Uterus (tissue), 4 donors: ENCODE data around the gene RMI2. TPM values are rescaled to one million over a fixed set of nuclear protein-coding genes. Genes with fewer than 3 reads are reported as not detected.

Experiments
- DNase-seq, 2 donors: peaks; one replicate each; pipeline ENCODE4 v3.0.0-alpha.2; 2019 to 2020
- H3K27ac ChIP-seq, 2 donors: fragments of 200-600 bp; sonication (generic); 1 replicate in 1 of 2; 2 replicates in 1 of 2; pipeline ENCODE4 v1.5.1; 2016 to 2018
- H3K27me3 ChIP-seq, 2 donors: fragments of 200-600 bp; sonication (generic); one replicate each; pipeline ENCODE4 v1.5.1; 2018 to 2019; ENCODE audit warnings: control low read depth in 1 of 2
- H3K36me3 ChIP-seq, 2 donors: fragments of 200-600 bp; sonication (generic); one replicate each; pipeline ENCODE4 v1.5.1; 2019; ENCODE audit warnings: control low read depth in 1 of 2
- H3K4me1 ChIP-seq, 2 donors: fragments of 200-600 bp; sonication (generic); one replicate each; pipeline ENCODE4 v1.5.1; 2018 to 2019; ENCODE audit warnings: control low read depth in 1 of 2
- H3K4me3 ChIP-seq, 2 donors: fragments of 200-600 bp; sonication (generic); 1 replicate in 1 of 2; 2 replicates in 1 of 2; pipeline ENCODE4 v1.5.1; 2018 to 2019; ENCODE audit warnings: mild to moderate bottlenecking in 1 of 2
- H3K9me3 ChIP-seq, 2 donors: fragments of 200-600 bp; sonication (generic); one replicate each; pipeline ENCODE4 v1.5.1; 2019; ENCODE audit warnings: control low read depth in 1 of 2
- CTCF ChIP-seq, 4 experiments: fragments of 200-600 bp in 2 of 4; fragments of 450-650 bp in 2 of 4; sonication (generic) in 2 of 4; IDR thresholded peaks; one replicate each; pipeline ENCODE4 v1.5.1; 2016 to 2019; ENCODE audit warnings: antibody characterized with exemption in 4 of 4, mild to moderate bottlenecking in 2 of 4, moderate library complexity in 1 of 4
- POLR2A ChIP-seq, 2 donors: fragments of 450-650 bp; IDR thresholded peaks; one replicate each; pipeline ENCODE4 v1.6.1; 2016; ENCODE audit warnings: antibody characterized with exemption in 2 of 2, mild to moderate bottlenecking in 1 of 2, moderate library complexity in 1 of 2
- intact Hi-C: fragments of 100-400 bp; cut with DNase I; formaldehyde crosslinking; loops from one replicate; pipeline ENCODE4 v1.15.1; 2023; ENCODE audit warnings: low total_unique reads
- total RNA-seq, 4 donors: library from RNA; depleted of rRNA in 3 of 4; stranded (reverse); fragments of >200 nt in 3 of 4; gene quantifications; one replicate each; pipeline versions ENCODE4 v1.1.0 to v1.2.4, GENCODE V29; 2014 to 2023
- donor health status: DM: yes; HTN: yes; CAD: no.

The RMI2 gene
- total RNA-seq, 4 donors from 2014 or later: 0.49 to 15.3 TPM; not detected in 2

GRCh38 chr16:11354407-11354732 is 9.1 kb downstream of the RMI2 start:
- H3K4me1 ChIP-seq: peaks cover 0 to 14% of the 10 kb centered on the region in 2 donors
- intact Hi-C loops: no loop called here
- TF ChIP-seq POLR2A (IDR thresholded peaks at IDR 0.05) (no peak), CTCF (IDR thresholded peaks at IDR 0.05) (no peak)

GRCh38 chr16:11354733-11355574 is 9.7 kb downstream of the RMI2 start:
- TF ChIP-seq CTCF (IDR thresholded peaks at IDR 0.05): no peak
- TF ChIP-seq POLR2A (IDR thresholded peaks at IDR 0.05): no peak
- H3K27me3 ChIP-seq: no peaks in the 10 kb centered on the region
- peak in 1 of 2 donors; percentile 50 for DNase-seq
- H3K27ac ChIP-seq: peak overlapping the region; percentile 67 to 68
- intact Hi-C loops: loop anchor here (5.0 kb wide), 1 partner anchor 98 kb away; the partner anchor contains the start of gene SOCS1
- H3K36me3 ChIP-seq: no peaks in the 10 kb centered on the region
- no peaks in the 10 kb centered on the region for H3K9me3 ChIP-seq
- no peak overlapping the region for H3K4me3 ChIP-seq
- peaks cover 0 to 8% of the 10 kb centered on the region in 2 donors for H3K4me1 ChIP-seq

More at GRCh38 chr16:11354407-11354732, 9.1 kb downstream of the RMI2 start:
- H3K36me3 ChIP-seq: no peaks in the 10 kb centered on the region
- no peak overlapping the region for H3K4me3 ChIP-seq
- H3K27me3 ChIP-seq: no peaks in the 10 kb centered on the region
- DNase-seq: no peak
- peak overlapping the region; percentile 67 to 68 for H3K27ac ChIP-seq
- no peaks in the 10 kb centered on the region for H3K9me3 ChIP-seq

- peak overlapping the region in 1 of 2 donors; percentile 68 for H3K27ac ChIP-seq
- intact Hi-C loops: loop anchor here (5.0 kb wide), 1 partner anchor 99 kb away; the partner anchor contains the start of gene SOCS1
- no peak for DNase-seq
Observed at GRCh38 chr16:11355862-11356261, 10.6 kb downstream of the RMI2 start.

GRCh38 chr16:11356573-11357331 is 11.5 kb downstream of the RMI2 start:
- no peak overlapping the region for H3K4me3 ChIP-seq
- H3K9me3 ChIP-seq: no peaks in the 10 kb centered on the region
- peak; percentile 35 to 57 (median 46) for TF ChIP-seq CTCF (IDR thresholded peaks at IDR 0.05)
- TF ChIP-seq POLR2A (IDR thresholded peaks at IDR 0.05): no peak
- H3K27ac ChIP-seq: peak overlapping the region in 1 of 2 donors; percentile 43
- peak; percentile 64 to 68 for DNase-seq
- H3K4me1 ChIP-seq: peaks cover 0 to 12% of the 10 kb centered on the region in 2 donors
- intact Hi-C loops: loop anchor here (5.0 kb wide), 1 partner anchor 99 kb away; the partner anchor contains the start of gene SOCS1
- H3K36me3 ChIP-seq: no peaks in the 10 kb centered on the region
- no peaks in the 10 kb centered on the region for H3K27me3 ChIP-seq

More at GRCh38 chr16:11355862-11356261, 10.6 kb downstream of the RMI2 start:
- Histone ChIP-seq H3K4me3 (no peak overlapping the region), H3K36me3 (no peaks in the 10 kb centered on the region), H3K9me3 (no peaks in the 10 kb centered on the region), H3K4me1 (peaks cover 0 to 6% of the 10 kb centered on the region in 2 donors), H3K27me3 (no peaks in the 10 kb centered on the region)
- TF ChIP-seq POLR2A (IDR thresholded peaks at IDR 0.05): no peak
- no peak for TF ChIP-seq CTCF (IDR thresholded peaks at IDR 0.05)
